ENCODE results near the gene HOXC11. TPM values are rescaled to one million over a fixed set of nuclear protein-coding genes. Genes with fewer than 3 reads are reported as not detected.

Gene HOXC11
- total and polyA plus RNA-seq, 10 of the 15 experiments (the other 5 are each of a cell fraction or from before 2014, with no cell fraction given) = not detected

DNA sequence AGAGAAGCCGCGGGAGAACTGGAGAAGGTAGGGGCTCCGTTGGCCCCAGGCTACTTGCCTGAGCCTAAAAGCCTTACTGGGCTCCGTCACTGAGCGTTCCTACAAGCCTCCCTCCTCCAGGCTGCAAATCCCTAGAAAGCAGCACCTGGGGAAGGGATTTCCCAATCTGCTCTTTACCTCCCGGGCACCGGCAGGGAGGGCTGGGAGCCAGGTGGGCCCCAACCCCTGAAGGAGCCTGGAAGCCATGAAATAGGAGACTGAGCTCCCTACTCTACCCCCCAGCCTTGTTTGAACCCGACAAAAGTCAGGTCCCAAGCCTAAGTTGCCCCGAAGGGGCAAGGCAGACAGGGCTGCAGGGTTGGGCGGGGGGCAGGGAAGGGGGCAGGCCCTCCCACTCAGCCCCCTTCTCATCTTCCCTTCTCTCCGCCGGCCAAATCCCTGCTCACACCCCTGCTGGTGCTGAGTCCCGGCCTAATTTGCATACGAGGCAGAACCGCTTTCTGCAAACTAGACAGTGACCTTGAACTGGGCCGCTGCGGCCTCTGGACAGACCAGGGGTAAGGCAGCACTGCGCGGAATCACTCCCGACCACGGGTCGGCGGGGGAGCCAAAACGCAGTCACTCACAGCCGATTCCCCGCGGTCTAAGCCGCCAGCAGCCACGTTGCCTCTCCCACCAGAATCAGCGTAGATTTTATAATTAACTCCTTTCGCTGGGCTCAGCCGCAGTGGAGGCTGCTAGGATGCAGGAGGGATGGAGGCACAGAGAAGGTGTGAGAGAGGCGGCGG lies 21.9 kb upstream of the HOXC11 start:
- TF ChIP-seq KAT2A (conservative IDR thresholded peaks at IDR 0.05; ENCODE audit: control insufficient read depth, low read depth, low read length) (no peak), SUZ12 (IDR thresholded peaks at IDR 0.05; ENCODE audit: unreplicated experiment) (peak; percentile 36)
- H3K4me3 ChIP-seq = no peak overlapping the region
- SMC1A ChIA-PET (ENCODE audit: uncharacterized antibody, unreplicated experiment) = no interaction called here
- no peak overlapping the region for H3K9ac ChIP-seq (ENCODE audit: control insufficient read depth, insufficient read depth, low read length)
- CTCF ChIA-PET = no interaction called here
- no peaks in the 10 kb centered on the region for H3K4me1 ChIP-seq (ENCODE audit: control insufficient read depth, insufficient read depth, low read length)
- no peaks in the 10 kb centered on the region for H3K79me2 ChIP-seq (ENCODE audit: control insufficient read depth, insufficient read depth, low read length)
- intact Hi-C loops (cut with micrococcal nuclease; ENCODE audit: unreplicated experiment) = no loop called here
- FAIRE-seq (no peak), DNase-seq (ENCODE audit: low read depth, low spot score) (no peak), ATAC-seq (no peak)
- no peak overlapping the region for H3K27ac ChIP-seq (ENCODE audit: control insufficient read depth, insufficient read depth)
- H4K20me1 ChIP-seq (ENCODE audit: control insufficient read depth, insufficient read depth) = no peaks in the 10 kb centered on the region
- POLR2A ChIA-PET = no interaction called here
- RAD21 ChIA-PET (ENCODE audit: unreplicated experiment) = no interaction called here
- no peak overlapping the region for H2AFZ ChIP-seq (ENCODE audit: control insufficient read depth, low read depth, low read length)
- H3K9me3 ChIP-seq (replicated peaks; ENCODE audit: control insufficient read depth, insufficient read depth, low read length) = no peaks in the 10 kb centered on the region
- 43% methylated on average over 34 of the region's 34 CpGs for WGBS (ENCODE audit: insufficient coverage, insufficient replicate concordance, low lambda C conversion rate, missing lambda C conversion rate)
- in situ Hi-C loops (cut with MboI) = no loop called here
- peaks cover 35 to 37% of the 10 kb centered on the region in 2 experiments for H3K27me3 ChIP-seq (replicated peaks in 1 of 2; ENCODE audit: control insufficient read depth in 2 of 2, insufficient read depth in 2 of 2, low read length in 1 of 2)
- no TSS peak for BruUV-seq (replicated peaks)
- H3K4me2 ChIP-seq (ENCODE audit: control insufficient read depth, insufficient read depth) = no peak overlapping the region
- no peaks in the 10 kb centered on the region for H3K36me3 ChIP-seq (ENCODE audit: control insufficient read depth in 2 of 2, insufficient read depth in 2 of 2, low read length in 1 of 2)

DNA sequence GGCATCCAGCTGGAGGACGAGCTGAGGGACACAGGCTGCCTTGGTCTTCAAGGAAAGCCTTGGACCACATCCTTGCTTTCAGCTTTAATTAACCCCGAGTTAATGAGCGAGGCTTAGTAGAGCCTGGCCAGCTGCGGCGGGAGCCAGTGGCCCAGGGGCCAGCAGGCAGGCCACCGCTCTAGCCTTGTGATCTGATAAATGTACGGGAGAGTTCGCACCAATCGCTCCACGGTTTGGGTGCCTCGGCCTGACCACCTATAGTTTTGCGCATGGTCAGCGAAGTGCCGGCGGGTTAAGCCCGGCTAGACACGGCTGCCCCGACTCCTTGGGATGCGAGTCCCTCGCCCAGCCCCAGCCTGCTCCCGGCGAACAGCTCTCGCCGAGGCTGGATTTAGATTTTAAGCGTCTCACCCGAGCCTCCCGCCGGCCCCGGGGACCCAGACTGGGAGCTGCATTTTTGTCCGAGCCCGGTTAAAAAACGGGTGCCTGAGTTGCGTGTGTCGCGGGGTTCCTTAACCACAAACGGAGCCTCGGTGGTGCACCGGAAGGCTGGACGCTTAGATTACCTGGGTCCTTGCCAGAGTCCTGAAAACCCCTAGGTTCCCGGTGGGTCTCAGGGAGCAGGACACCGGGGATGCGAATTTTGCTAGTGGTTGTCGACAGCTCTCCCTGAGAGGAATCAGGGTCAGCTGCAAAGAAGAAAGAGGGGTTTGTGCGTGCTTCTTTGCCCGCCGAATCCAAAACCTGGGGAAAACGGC lies 21.2 kb upstream of the HOXC11 start:
- intact Hi-C loops (cut with micrococcal nuclease; ENCODE audit: unreplicated experiment) (no loop called here), in situ Hi-C loops (cut with MboI) (no loop called here)
- no peaks in the 10 kb centered on the region for H3K4me1 ChIP-seq (ENCODE audit: control insufficient read depth, insufficient read depth, low read length)
- H3K36me3 ChIP-seq (ENCODE audit: control insufficient read depth in 2 of 2, insufficient read depth in 2 of 2, low read length in 1 of 2) = no peaks in the 10 kb centered on the region
- H3K9me3 ChIP-seq (replicated peaks; ENCODE audit: control insufficient read depth, insufficient read depth, low read length) = no peaks in the 10 kb centered on the region
- H2AFZ ChIP-seq (ENCODE audit: control insufficient read depth, low read depth, low read length) = no peak overlapping the region
- no peak overlapping the region for H3K9ac ChIP-seq (ENCODE audit: control insufficient read depth, insufficient read depth, low read length)
- H3K27ac ChIP-seq (ENCODE audit: control insufficient read depth, insufficient read depth) = no peak overlapping the region
- DNase-seq (ENCODE audit: low read depth, low spot score) (no peak), ATAC-seq (no peak), FAIRE-seq (no peak)
- ChIA-PET POLR2A (no interaction called here), RAD21 (ENCODE audit: unreplicated experiment) (interaction anchor here (1.3 kb wide), 1 partner anchor 249 kb away, joined by 3 read pairs; no protein-coding TSS in a partner anchor), SMC1A (ENCODE audit: uncharacterized antibody, unreplicated experiment) (no interaction called here), CTCF (interaction anchor here (0.6 kb wide), 1 partner anchor 13 kb away, joined by 3 read pairs; no protein-coding TSS in a partner anchor)
- no peak overlapping the region for H3K4me3 ChIP-seq
- no peak overlapping the region for H3K4me2 ChIP-seq (ENCODE audit: control insufficient read depth, insufficient read depth)
- H4K20me1 ChIP-seq (ENCODE audit: control insufficient read depth, insufficient read depth) = no peaks in the 10 kb centered on the region
- TF ChIP-seq NFYB (IDR thresholded peaks at IDR 0.05; ENCODE audit: insufficient read depth, low read depth, low read length) (no peak), EZH2 (IDR thresholded peaks at IDR 0.05; ENCODE audit: borderline replicate concordance, control insufficient read depth, low read depth, low read length) (peak; percentile 61; the same call in 1 of the 2 replicates)
- peaks cover 37 to 43% of the 10 kb centered on the region in 2 experiments for H3K27me3 ChIP-seq (replicated peaks in 1 of 2; ENCODE audit: control insufficient read depth in 2 of 2, insufficient read depth in 2 of 2, low read length in 1 of 2)
- 26% methylated on average over 47 of the region's 47 CpGs for WGBS (ENCODE audit: insufficient coverage, insufficient replicate concordance, low lambda C conversion rate, missing lambda C conversion rate)
- BruUV-seq (replicated peaks) = no TSS peak
- no peaks in the 10 kb centered on the region for H3K79me2 ChIP-seq (ENCODE audit: control insufficient read depth, insufficient read depth, low read length)

All from GM12878 (cell line).